AG04450 (cell line): ENCODE data around the gene XPNPEP3. TPM values are rescaled to one million over a fixed set of nuclear protein-coding genes. Genes with fewer than 3 reads are reported as not detected.

Experiments used
- CTCF ChIA-PET: fragments of 300-600, 350-600 bp; formaldehyde crosslinking; extraction: SDS; loops from one replicate; lab custom pipeline; 2022; ENCODE audit warnings: antibody characterized with exemption, inconsistent platforms; lab: Charles Lee
- POLR2A ChIA-PET: fragments of 350-600 bp; formaldehyde crosslinking; extraction: SDS; loops from one replicate; lab custom pipeline; 2021; ENCODE audit warnings: antibody characterized with exemption, inconsistent platforms; lab: Yijun Ruan, JAX
- DNase-seq: peaks from one replicate; pipeline ENCODE4 v3.0.0-alpha.2; 2011; ENCODE audit warnings: low read depth, low spot score
- H3K27ac ChIP-seq: one replicate; pipeline ENCODE4 v1.5.1; 2012; ENCODE audit warnings: low read depth, low read length, control low read depth
- H3K27me3 ChIP-seq: one replicate; pipeline ENCODE4 v1.6.0; 2012; ENCODE audit warnings: low read length; ENCODE audit not compliant: control insufficient read depth, insufficient read depth
- H3K4me3 ChIP-seq: 2 replicates; pipeline ENCODE4 v1.5.1; 2011; ENCODE audit warnings: mild to moderate bottlenecking, low read depth, low read length, control low read depth
- H3K9me3 ChIP-seq: 2 replicates; pipeline ENCODE4 v1.5.1; 2012; ENCODE audit warnings: low read length; ENCODE audit not compliant: control insufficient read depth, insufficient read depth
- polyA plus RNA-seq: library from polyadenylated mRNA; depleted of rRNA; stranded (reverse); fragments of >200 nt; gene quantifications from 2 replicates; pipeline ENCODE4 v1.2.3, GENCODE V29; 2011
- TF ChIP-seq, protein P1 (sequence below): IDR thresholded peaks from 2 replicates; pipeline ENCODE4 v1.5.1; 2011; ENCODE audit warnings: low read depth, low read length, control low read depth, inconsistent platforms

XPNPEP3 gene
- polyA plus RNA-seq, 1 experiment = 26.3 TPM

DNA sequence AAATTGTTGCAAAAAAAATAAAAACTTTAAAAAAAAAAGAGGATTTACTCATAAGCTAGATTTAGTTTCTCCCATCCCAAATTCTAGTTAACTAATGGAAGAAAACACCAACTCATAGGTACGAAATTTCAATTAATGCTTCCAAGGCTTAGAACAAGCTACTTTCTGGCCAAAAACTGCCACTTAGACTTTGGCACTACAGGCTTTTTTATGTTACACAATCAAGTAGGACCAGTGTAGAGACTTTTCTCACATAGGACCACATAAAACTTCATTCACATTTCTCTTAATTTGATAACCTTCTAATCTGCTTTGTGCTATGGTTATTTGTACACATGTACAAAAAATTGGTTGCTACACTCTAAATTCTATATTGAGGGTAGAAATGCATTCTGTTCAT lies 3.6 kb upstream of the XPNPEP3 start:
- TF ChIP-seq, protein P1, sequence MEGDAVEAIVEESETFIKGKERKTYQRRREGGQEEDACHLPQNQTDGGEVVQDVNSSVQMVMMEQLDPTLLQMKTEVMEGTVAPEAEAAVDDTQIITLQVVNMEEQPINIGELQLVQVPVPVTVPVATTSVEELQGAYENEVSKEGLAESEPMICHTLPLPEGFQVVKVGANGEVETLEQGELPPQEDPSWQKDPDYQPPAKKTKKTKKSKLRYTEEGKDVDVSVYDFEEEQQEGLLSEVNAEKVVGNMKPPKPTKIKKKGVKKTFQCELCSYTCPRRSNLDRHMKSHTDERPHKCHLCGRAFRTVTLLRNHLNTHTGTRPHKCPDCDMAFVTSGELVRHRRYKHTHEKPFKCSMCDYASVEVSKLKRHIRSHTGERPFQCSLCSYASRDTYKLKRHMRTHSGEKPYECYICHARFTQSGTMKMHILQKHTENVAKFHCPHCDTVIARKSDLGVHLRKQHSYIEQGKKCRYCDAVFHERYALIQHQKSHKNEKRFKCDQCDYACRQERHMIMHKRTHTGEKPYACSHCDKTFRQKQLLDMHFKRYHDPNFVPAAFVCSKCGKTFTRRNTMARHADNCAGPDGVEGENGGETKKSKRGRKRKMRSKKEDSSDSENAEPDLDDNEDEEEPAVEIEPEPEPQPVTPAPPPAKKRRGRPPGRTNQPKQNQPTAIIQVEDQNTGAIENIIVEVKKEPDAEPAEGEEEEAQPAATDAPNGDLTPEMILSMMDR = no peak
- POLR2A ChIA-PET = interaction anchor here (0.6 kb wide), 1 partner anchor 536 kb away, joined by 3 read pairs; no protein-coding TSS in a partner anchor
- Histone ChIP-seq H3K27me3 (no peaks in the 10 kb centered on the region), H3K27ac (no peak overlapping the region), H3K9me3 (peaks cover 3% of the 10 kb centered on the region; the same call in 1 of the 2 replicates), H3K4me3 (no peak overlapping the region)
- CTCF ChIA-PET = interaction anchor here (0.7 to 1.5 kb wide), 4 partner anchors 44 to 417 kb away, joined by 3 to 4 read pairs (median 3); no protein-coding TSS in a partner anchor
- DNase-seq = no peak

DNA sequence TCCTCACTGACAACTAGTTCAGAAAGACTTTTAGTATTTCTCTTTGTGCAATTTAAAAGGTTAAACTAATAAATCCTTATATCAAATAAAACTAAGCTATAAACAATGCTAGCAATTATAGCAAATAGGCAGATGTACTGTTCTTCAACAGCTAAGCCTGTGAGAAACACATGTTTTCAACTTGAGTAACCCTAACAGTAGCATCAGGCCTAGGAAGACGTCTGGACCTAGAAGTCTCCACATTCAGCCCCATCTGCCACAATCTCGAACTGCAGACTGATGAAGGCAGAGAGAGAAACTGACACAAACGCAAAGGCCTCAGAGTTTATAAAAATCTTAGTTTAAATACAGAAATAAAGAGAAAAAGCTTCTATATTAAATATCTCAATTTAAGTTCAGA lies 3.0 kb upstream of the XPNPEP3 start:
- DNase-seq = no peak
- H3K4me3 ChIP-seq = peak overlapping the region; percentile 11
- ChIA-PET CTCF (interaction anchor here (0.7 to 1.5 kb wide), 3 partner anchors 45 to 417 kb away, joined by 3 read pairs; no protein-coding TSS in a partner anchor), POLR2A (no interaction called here)
- no peak overlapping the region for H3K27ac ChIP-seq
- TF ChIP-seq, protein P1 = no peak
- H3K9me3 ChIP-seq = peaks cover 3% of the 10 kb centered on the region; the same call in 1 of the 2 replicates
- H3K27me3 ChIP-seq = no peaks in the 10 kb centered on the region

DNA sequence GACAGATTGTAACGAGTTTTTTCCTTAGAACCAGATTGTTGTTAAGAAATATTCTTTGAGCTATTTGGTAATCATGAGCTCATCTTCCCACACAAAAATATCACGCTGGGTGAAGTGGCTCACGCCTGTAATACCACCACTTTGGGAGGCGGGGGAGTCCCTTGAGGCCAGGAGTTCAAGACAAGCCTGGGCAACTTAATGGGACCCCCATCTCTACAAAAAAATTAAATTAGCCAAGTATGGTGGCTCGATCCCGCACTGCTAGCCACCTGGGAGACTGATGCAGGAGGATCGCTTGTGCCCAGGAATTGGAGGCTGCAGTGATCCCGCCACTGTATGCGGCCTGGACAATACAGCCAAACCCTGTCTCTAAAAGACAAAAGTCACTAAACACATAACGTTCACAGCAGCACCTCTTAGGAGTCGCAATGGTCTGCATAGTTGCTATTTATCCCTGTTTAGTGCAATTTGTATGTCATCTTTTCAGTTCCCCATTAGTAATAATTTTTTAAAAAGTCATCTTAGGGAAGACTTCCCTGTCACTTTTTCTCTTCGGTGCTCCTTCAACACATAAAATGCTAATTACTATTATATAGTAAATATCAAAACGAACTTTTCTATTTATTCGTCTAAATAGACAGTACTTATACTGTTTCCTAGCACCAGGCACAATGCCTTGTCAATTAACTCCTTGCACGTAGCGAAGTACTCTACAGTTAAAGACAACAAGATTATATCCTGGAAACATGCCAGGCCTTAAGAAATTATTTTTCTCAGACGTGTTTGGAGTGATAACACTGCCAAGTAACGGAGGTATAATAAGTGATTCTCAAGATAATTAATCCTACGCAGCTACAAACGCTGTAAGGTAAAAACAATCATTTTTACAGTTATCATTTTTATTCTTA lies 1.6 kb upstream of the XPNPEP3 start:
- TF ChIP-seq, protein P1 = no peak
- ChIA-PET CTCF (interaction anchor here (0.7 to 1.6 kb wide), 3 partner anchors 44 to 173 kb away, joined by 3 to 5 read pairs (median 3); no protein-coding TSS in a partner anchor), POLR2A (no interaction called here)
- Histone ChIP-seq H3K27ac (no peak overlapping the region), H3K9me3 (peaks cover 3% of the 10 kb centered on the region; the same call in 1 of the 2 replicates), H3K27me3 (no peaks in the 10 kb centered on the region), H3K4me3 (peak overlapping the region; percentile 77)
- DNase-seq = no peak

DNA sequence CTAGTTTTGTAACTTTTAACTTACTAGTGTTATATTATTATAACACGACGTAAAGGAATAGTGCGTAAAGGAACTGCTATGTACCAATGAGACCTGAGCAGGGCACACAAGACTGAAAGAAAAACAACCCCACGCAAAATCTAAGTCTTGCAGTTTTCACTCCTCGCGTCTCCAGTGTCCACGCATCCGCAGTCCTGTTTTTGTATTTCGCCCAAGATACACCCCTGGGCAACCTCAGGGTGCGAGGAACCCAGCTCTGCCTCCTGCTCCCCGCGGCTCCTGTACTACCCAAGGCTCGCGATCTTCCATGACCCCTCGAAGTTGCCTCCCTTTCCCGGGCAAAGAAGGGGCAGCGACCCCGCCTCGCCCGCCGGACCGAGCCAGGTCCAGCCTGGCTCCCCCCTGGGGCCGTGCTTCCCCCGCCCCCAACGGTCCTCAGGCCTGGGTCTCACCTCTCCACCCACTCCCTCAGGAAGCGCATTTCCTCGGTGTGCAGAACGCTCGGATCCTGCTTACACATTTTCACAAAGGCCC lies 902 bp upstream of the XPNPEP3 start:
- TF ChIP-seq, protein P1 = no peak
- peak overlapping the region; percentile 77 for H3K4me3 ChIP-seq
- CTCF ChIA-PET = interaction anchor here (1.2 to 1.6 kb wide), 2 partner anchors 173 to 174 kb away, joined by 3 to 5 read pairs; no protein-coding TSS in a partner anchor
- H3K27me3 ChIP-seq = no peaks in the 10 kb centered on the region
- H3K27ac ChIP-seq = peak overlapping the region; percentile 68
- peaks cover 3% of the 10 kb centered on the region; the same call in 1 of the 2 replicates for H3K9me3 ChIP-seq
- no peak for DNase-seq
- POLR2A ChIA-PET = interaction anchor here (0.7 to 1.4 kb wide), 7 partner anchors 37 to 612 kb away, joined by 4 to 9 read pairs (median 4); partner anchors contain the start of genes ACO2, PHF5A, RBX1 and SLC25A17
